ENCODE measurements around the gene ZSWIM3.

GRCh38 chr20:45836841-45837240 is 20.6 kb upstream of the ZSWIM3 start:
- TF ChIP-seq CEBPB (IDR thresholded peaks at IDR 0.05; ENCODE audit: borderline replicate concordance, low read depth, low read length), result no peak
- no peak for TF ChIP-seq PBX3 (CRISPR knock-in tag; IDR thresholded peaks at IDR 0.05; ENCODE audit: borderline replicate concordance)
- no peak for TF ChIP-seq BHLHE40 (IDR thresholded peaks at IDR 0.05; ENCODE audit: low read length)
- TF ChIP-seq POLR2AphosphoS5 (IDR thresholded peaks at IDR 0.05; ENCODE audit: low read depth, low read length), result no peak
- TF ChIP-seq ZNF253 (CRISPR knock-in tag; IDR thresholded peaks at IDR 0.05; ENCODE audit: borderline replicate concordance), result no peak
- TF ChIP-seq, protein P1, sequence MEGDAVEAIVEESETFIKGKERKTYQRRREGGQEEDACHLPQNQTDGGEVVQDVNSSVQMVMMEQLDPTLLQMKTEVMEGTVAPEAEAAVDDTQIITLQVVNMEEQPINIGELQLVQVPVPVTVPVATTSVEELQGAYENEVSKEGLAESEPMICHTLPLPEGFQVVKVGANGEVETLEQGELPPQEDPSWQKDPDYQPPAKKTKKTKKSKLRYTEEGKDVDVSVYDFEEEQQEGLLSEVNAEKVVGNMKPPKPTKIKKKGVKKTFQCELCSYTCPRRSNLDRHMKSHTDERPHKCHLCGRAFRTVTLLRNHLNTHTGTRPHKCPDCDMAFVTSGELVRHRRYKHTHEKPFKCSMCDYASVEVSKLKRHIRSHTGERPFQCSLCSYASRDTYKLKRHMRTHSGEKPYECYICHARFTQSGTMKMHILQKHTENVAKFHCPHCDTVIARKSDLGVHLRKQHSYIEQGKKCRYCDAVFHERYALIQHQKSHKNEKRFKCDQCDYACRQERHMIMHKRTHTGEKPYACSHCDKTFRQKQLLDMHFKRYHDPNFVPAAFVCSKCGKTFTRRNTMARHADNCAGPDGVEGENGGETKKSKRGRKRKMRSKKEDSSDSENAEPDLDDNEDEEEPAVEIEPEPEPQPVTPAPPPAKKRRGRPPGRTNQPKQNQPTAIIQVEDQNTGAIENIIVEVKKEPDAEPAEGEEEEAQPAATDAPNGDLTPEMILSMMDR (CRISPR knock-in tag; IDR thresholded peaks at IDR 0.05), result no peak
- TF ChIP-seq, protein P2, sequence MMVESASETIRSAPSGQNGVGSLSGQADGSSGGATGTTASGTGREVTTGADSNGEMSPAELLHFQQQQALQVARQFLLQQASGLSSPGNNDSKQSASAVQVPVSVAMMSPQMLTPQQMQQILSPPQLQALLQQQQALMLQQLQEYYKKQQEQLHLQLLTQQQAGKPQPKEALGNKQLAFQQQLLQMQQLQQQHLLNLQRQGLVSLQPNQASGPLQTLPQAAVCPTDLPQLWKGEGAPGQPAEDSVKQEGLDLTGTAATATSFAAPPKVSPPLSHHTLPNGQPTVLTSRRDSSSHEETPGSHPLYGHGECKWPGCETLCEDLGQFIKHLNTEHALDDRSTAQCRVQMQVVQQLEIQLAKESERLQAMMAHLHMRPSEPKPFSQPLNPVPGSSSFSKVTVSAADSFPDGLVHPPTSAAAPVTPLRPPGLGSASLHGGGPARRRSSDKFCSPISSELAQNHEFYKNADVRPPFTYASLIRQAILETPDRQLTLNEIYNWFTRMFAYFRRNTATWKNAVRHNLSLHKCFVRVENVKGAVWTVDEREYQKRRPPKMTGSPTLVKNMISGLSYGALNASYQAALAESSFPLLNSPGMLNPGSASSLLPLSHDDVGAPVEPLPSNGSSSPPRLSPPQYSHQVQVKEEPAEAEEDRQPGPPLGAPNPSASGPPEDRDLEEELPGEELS (CRISPR knock-in tag; IDR thresholded peaks at IDR 0.05), result no peak
- TF ChIP-seq EHMT2 (IDR thresholded peaks at IDR 0.05; ENCODE audit: borderline replicate concordance, low read depth, low read length), result no peak
- no peak for TF ChIP-seq AFF4 (CRISPR knock-in tag; IDR thresholded peaks at IDR 0.05)
- no peak for TF ChIP-seq JUNB (CRISPR knock-in tag; IDR thresholded peaks at IDR 0.05; ENCODE audit: borderline replicate concordance)
- no peak for TF ChIP-seq POLR2A (IDR thresholded peaks at IDR 0.05; ENCODE audit: insufficient read depth in 1 of 2, low read depth in 2 of 2, low read length in 2 of 2)

Measured in HepG2 (cell line).